ENCODE measurements around the gene SLC6A17.

Gene SLC6A17

GRCh38 chr1:110248746-110249145, 98.5 kb downstream of the SLC6A17 start:
- Histone ChIP-seq H3K36me3 (no peaks in the 10 kb centered on the region), H4K20me1 (no peaks in the 10 kb centered on the region), H3K4me2 (no peak overlapping the region), H3K9ac (no peak overlapping the region), H3K4me3 (no peak overlapping the region), H3K9me3 (replicated peaks in 1 of 11) (peaks cover 0 to 5% (median 0%) of the 10 kb centered on the region in 11 experiments; a peak in 1 of 22 replicates), H3K27me3 (no peaks in the 10 kb centered on the region), H3K27ac (no peak overlapping the region), H3K4me1 (peaks cover 13 to 17% (median 16%) of the 10 kb centered on the region in 10 experiments)
- no peak for TF ChIP-seq Cebpa-rat (IDR thresholded peaks at IDR 0.05)

GRCh38 chr1:110249256-110249655, 99.0 kb downstream of the SLC6A17 start:
- Histone ChIP-seq H3K27me3 (no peaks in the 10 kb centered on the region), H3K27ac (no peak overlapping the region), H4K20me1 (no peaks in the 10 kb centered on the region), H3K4me2 (no peak overlapping the region), H3K9ac (no peak overlapping the region), H3K36me3 (no peaks in the 10 kb centered on the region), H3K4me3 (no peak overlapping the region), H3K9me3 (replicated peaks in 1 of 11) (peaks cover 0 to 5% (median 0%) of the 10 kb centered on the region in 11 experiments; a peak in 1 of 22 replicates), H3K4me1 (peaks cover 8 to 12% (median 10%) of the 10 kb centered on the region in 10 experiments)
- no peak for TF ChIP-seq Cebpa-rat (IDR thresholded peaks at IDR 0.05)

GRCh38 chr1:110250008-110250407, 99.7 kb downstream of the SLC6A17 start:
- peaks cover under 1 to 8% (median 5%) of the 10 kb centered on the region in 10 experiments; a peak in 17 of 20 replicates for H3K4me1 ChIP-seq
- no peak overlapping the region for H3K9ac ChIP-seq
- TF ChIP-seq Cebpa-rat (IDR thresholded peaks at IDR 0.05), result no peak

GRCh38 chr1:110250749-110251148, 100.5 kb downstream of the SLC6A17 start:
- Histone ChIP-seq H3K9ac (no peak overlapping the region), H3K27me3 (no peaks in the 10 kb centered on the region), H3K27ac (no peak overlapping the region), H3K9me3 (replicated peaks in 1 of 11) (peaks cover 0 to 5% (median 0%) of the 10 kb centered on the region in 11 experiments; a peak in 1 of 22 replicates), H4K20me1 (no peaks in the 10 kb centered on the region), H3K36me3 (no peaks in the 10 kb centered on the region), H3K4me2 (no peak overlapping the region), H3K4me1 (peaks cover 0 to 12% (median 9%) of the 10 kb centered on the region in 10 experiments; a peak in 16 of 20 replicates), H3K4me3 (no peak overlapping the region)
- TF ChIP-seq Cebpa-rat (IDR thresholded peaks at IDR 0.05), result no peak

More at GRCh38 chr1:110250008-110250407, 99.7 kb downstream of the SLC6A17 start:
- Histone ChIP-seq H3K4me3 (no peak overlapping the region), H3K36me3 (no peaks in the 10 kb centered on the region), H3K4me2 (no peak overlapping the region), H3K27me3 (no peaks in the 10 kb centered on the region), H4K20me1 (no peaks in the 10 kb centered on the region), H3K27ac (no peak overlapping the region), H3K9me3 (replicated peaks in 1 of 11) (peaks cover 0 to 5% (median 0%) of the 10 kb centered on the region in 11 experiments; a peak in 1 of 22 replicates)
